Stimulated activated CD8-positive, alpha-beta memory T cell treated with anti-CD3 and anti-CD28 coated beads, Interleukin-2, amount 100 ng/mL, for 48 hours (primary cell): Measurements from ENCODE around the gene FERMT3.
"Not testable (repeated sequence)": the region's sequence is repeated elsewhere in the genome, so short reads cannot be mapped to it uniquely, and the experiment has no call there.

Experiments used
- DNase-seq, 2 donors: peaks; one replicate each; pipeline ENCODE4 v3.0.0-alpha.2; 2020; ENCODE audit warnings: low read depth in 2 of 2

Gene FERMT3

DNA sequence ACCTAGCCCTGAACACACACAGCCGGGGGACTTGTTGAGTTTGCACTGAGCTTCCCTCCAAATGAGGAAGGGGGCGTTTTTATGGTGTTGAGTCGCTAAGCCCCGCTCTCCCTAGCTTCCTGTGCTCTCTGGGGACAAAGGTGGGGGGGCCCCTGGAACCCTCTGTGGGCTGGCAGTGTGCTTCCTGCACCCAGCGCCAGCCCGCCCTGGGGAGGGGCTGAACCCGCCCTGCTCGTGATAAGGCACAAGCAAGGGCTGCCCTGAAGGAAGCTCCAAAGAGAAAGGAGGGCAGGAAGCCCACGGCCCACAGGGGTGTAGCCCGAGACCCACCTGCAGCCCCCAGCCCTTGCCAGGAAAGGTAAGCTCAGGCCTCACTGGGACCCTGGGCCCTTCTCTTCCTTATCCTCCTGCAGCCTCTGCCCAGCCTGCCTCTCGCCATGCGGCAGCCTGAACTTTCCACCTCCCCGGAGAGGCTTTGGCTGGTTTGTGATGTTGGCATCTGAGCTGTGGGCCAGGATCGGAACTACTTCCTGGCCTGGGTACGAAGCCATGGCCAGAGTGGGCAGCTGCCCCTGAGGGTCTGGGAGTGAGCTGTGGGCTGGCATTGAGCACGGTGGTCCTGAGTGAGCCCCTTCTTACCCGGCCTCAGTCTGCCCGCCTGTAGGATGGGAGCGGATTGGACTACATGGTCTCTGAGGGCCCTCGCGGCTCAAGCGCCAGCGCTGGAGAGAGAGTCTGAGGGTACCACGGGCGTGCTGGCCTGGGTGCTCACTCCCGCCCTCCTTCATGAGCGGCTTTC, at the start of gene FERMT3:
Gene FERMT3 (plus strand): TSS at position 265 of the 799 bp plus-strand sequence. CDS start 644 bp downstream, outside the sequence.
- peak; percentile 67 to 71 for DNase-seq

DNA sequence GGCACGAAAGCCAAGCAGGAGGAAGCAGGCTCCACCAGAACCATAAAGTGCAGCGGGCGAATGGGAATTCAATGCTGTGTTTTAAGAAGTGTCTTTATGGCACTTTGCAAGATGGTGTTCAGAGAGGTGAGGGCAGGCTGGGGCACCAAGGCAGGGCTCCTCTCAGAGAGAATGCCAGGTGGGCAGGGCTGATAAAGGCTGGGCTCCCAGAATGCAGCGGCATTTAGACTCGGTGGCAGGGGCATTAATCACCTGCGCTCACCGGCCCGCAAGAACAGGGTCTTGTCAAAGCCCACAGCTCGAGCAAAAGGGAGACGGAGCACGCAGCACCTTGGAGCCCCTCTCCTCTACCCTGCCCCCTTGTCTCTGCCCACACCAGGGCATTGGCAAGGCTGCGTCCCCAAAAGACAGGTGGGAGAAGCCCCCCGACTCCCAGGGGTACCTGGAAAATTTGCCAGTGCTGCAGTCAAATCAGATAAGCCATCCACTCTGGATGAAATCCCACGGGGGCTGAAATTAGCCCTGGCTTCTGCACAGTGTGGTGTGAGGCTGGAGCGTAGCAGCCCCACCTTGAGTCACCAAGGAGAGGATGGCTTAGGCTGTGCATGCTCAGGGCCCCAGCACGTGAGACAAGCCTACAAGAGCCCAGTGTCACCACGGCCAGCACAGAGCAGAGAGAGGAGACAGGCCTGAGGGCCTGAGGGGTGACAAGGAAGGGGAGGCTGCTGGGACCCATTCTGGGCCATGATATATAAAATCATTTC, 48.7 kb upstream of the FERMT3 start:
- no peak for DNase-seq

DNA sequence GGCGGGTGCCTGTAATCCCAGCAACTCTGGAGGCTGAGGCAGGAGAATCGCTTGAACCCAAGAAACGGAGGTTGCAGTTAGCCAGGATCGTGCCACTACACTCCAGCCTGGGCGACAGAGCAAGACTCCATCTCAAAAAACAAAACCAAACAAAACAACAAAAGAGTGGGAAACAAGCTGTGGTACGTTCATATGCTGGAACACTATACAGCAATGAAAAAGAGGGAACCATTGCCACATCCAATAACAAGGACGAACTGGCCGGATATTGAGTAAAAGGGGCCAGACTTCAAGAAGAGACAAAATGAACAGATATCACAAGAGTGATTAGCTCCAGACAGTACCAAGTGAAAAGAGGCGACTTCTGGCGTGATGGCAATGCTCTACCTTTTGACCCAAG, 45.5 kb upstream of the FERMT3 start:
- no peak for DNase-seq

DNA sequence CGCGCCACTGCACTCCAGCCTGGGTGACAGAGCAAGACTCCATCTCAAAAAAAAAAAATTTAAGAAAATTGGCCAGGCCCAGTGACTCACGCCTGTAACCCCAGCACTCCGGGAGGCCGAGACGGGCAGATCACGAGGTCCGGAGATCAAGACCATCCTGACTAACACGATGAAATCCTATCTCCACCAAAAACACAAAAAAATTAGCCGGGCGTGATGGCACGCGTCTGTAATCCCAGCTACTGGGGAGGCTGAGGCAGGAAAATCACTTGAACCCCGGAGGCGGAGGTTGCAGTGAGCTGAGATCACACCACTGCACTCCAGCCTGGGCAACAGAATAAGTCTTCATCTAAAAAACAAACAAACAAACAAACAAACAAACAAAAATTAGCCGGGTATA, 43.8 kb upstream of the FERMT3 start:
- not testable (repeated sequence) for DNase-seq

DNA sequence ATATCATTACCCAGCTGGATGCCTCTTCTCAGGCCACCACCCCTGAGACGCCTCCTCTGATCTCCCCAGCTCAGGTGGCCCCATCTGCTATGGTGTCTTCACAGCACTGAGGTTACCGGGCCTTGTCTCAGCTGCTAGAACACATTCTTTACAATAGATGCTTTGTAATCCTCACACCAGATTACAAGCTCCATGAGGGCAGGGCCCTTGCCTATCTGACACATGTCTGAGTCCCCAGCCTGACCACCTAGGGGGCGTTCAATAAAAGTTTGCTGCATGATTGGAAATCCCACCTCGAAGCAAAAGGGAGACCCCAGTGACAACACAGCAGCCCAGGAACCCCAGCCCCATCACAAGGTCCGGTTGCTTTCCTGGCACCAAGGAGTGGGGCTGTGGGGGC, 42.6 kb upstream of the FERMT3 start:
- no peak for DNase-seq

DNA sequence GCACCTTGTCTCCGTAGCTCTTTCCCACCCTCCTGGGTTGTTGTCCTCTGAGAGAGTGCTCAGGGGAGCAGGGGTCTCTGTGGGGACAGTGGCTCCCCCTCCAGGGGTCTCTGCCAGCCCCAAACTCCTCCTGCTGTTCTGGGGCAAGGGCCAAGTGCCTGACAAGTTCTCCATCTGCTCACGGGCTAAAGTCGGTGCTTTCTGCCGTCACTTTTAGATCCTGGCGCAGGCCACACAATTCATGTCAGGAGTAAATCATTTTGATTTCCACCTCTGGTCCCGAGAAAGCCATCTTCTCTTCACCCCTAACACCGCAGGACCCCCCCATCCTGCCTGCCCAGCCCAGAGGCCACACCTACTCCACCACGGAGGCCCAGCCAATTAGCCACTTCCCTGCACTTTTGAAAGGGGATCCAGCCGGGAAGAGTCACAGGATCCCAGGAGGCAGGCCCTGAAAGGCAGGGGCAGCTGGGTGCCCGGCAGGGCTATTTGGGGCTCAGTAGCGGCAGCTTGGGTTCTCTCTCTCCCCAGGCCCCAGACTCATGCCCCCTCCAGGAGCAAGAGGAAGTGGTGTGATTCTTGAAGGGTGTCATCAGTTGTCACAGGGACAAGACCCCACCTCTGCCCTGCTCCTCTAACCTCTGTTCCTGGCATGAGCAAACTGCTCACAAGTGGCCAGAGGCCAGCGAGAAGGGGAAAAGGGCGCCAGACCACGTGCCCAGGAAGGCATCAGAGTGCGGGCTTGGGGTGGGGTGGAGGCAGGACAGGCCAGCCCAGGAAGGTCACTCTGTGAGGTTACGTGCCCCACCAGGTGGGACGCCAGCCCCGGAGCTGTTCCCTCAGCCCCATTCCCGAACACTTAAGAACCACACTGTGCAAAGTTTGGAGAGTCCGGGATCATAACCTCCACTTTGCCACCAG, 41.9 kb upstream of the FERMT3 start:
- no peak for DNase-seq

DNA sequence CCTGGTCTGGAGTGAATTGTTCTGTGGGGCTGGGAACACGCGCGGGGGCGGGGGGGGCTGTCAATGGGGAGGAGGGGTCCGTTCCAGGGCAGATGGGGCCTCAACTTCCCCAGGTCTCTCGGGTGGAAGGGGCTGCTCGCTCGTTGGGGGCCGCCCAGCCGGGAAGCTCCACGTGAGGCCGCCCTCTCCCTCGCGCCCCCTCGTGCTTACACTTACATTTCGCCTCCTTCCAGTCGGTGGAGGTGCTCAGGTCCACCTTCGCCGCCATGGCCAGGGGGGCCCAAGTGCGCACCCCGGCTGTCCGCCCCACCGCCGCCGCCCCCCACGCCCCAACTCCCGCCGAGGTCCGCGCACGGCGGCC, 41.1 kb upstream of the FERMT3 start:
- no peak for DNase-seq

DNA sequence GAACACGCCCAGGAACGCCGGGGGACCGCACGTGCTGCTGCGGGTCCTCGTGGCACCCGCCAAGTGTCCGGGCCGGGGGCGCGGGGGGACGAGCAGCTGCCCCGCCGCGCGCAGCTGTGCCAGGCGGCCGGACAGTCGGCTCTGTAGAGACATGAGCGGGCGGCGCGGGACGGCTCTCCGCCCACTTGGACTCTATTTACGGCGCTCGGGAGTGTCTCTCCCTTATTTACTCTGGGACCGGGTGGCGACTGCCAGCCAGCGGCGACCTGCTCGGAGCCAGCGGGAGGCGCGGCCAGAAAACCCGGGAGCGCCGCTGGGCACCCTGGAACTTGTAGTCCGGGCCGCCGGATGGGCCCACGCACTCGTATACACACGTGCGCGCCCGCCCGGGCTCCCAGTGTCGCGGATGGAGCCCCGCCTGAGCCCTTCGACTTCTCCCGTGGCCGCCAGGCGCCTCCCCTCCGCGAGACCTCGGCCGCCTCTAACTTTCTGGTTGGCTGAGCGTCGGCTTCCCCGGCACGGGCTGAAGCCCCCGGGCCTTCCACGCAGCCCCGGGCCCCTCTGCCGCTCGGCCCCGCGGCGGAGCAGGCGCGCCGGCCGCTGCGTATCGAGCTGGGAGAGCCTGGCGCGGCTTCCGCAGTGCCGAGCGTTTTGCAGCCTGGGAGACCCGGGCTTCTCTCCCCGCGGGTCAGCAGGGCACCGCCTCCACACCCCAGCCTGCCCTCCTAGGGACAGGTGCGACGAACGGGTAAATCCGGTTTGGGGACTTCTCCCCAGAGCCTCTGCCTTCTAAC, 40.5 kb upstream of the FERMT3 start, which contains the start of gene MACROD1:
Gene MACROD1 (minus strand): TSS at position 272 of the 794 bp plus-strand sequence. CDS start 119 bp downstream, at position 153.
- DNase-seq: peak; percentile 81 to 85

DNA sequence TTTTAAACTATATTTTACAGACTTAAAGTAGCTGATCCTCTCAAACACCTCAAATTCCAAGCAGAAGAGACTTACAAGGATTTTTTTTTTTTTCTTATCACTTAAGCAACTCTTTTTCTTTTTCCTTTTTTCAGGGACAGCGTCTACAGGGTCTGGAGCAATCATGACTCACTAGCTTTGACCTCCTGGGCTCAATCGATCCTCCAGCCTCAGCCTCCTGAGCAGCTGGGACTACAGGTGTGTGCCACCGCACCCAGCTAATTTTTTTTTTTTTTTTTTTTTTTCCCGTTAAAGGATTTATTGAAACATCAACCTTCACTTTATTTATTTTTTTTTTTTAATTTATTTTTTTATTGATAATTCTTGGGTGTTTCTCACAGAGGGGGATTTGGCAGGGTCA, 36.1 kb upstream of the FERMT3 start:
- DNase-seq: no peak

DNA sequence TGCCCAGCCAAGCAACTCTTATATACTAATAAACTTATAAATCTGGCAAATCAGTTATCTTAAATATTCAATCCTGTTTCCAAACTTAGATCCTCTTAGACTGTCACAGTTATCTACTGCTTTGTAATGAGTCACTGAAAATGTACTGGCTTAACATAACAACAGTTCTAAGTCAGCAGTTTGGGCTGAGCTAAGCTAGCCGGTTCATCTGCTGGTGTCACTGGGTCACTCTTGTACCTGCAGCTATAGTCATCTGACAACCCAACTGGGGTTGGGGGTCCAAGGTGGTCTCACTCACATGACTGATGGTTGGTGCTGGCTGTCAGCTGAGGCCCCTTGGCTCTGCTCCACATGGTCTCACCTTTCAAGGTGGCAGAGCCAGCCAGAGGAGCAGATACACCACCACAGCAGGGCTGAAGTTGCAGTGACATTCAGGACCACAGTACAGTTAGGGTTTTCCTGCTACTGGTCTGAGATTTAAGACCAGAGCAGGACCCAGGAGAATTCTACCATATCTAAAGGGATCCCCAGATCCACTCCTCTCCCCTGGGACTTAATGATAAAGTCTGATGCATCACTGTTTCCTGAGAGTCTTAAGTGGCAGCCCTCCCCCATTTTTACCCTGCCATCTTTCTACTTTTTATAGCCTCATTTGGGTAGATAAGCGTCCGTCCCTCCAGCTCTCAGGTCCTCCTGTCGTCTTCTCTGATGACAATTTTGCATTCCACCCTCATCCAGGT, 32.7 kb upstream of the FERMT3 start:
- no peak for DNase-seq

DNA sequence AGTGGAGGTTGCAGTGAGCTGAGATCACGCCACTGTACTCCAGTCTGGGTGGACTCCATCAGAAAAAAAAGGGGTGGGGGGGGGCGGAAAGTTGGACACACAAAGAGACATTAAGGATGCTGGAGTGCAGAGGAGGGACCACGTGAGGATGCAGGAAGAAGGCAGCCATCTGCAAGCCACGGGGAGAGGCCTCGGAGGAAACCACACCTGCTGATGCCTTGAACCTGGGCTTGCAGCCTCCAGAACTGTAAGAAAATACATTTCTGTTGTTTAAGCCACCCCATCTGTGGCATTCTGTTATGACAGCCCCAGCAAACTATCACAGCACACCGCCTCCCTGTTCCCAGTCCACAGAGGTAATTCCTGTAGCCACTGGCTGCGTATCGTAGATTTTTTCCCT, 29.8 kb upstream of the FERMT3 start:
- DNase-seq: no peak

DNA sequence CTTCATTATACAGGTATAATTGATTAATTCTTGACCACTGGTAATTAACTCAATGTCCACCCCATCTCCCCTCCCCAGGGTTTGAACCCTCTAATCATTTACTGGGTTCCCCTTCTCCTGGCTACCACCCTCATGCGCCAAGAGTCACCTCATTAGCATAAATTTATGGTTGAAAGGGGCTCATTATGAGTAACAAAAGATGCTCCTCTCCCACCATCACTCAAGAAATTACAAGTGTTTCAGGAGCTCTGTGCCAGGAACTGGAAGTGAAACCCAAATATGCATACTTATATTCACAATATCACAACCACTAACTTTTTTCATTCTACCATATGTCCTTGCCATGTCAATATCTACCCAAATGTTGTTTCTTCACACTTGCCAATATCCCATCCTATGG, 28.3 kb upstream of the FERMT3 start:
- no peak for DNase-seq

DNA sequence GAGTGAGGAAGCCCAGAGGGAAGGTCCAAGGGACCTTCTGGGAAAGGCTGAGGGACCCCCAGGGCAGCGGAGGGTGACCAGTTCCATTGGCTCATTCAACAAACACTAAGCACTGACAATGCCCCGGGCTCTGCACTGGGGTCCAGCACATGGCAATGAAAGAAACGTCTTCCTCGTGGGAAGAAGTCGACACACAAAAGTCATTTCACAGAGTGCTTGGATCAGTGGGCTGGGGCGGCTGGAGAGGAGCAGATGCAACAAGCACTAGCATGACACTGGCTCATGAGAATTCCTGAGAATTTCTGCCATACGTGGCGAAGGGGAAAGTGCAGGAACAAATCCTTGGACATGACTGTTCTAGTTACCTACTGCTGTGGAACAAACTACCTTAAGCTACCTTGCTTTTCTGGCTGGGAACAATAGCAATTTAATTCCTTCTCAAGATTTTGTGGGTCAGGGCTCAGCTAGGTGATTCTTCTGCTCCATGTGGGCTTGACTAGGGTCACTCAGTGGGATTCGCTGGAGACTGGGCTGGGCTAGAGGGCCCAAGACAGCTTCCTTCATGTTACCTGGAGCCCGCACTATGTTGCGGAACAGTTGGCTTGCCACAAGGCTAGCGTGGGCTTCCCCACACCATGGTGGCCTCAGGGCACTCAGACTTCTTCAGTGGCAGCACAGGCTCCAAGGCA, 27.4 kb upstream of the FERMT3 start:
- DNase-seq: no peak

DNA sequence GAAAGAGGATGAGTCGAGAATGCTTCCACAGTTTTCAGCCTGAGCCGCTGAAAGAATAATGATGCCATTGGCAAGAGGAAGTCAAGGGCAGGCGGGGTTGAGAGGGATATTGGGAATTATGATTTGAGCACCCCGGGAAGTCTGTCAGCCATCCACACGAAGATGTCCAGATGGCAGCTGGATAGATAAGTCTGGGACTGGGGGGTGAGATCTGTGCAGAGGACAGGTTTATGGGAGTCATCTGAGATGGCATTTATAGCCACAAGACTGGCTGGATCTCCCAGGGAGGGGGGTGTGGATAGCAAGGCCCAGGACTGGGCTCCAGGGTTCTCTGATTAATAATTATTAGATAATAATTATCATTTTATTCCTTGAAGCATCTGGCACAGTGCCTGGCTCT, 25.6 kb upstream of the FERMT3 start:
- DNase-seq: no peak

DNA sequence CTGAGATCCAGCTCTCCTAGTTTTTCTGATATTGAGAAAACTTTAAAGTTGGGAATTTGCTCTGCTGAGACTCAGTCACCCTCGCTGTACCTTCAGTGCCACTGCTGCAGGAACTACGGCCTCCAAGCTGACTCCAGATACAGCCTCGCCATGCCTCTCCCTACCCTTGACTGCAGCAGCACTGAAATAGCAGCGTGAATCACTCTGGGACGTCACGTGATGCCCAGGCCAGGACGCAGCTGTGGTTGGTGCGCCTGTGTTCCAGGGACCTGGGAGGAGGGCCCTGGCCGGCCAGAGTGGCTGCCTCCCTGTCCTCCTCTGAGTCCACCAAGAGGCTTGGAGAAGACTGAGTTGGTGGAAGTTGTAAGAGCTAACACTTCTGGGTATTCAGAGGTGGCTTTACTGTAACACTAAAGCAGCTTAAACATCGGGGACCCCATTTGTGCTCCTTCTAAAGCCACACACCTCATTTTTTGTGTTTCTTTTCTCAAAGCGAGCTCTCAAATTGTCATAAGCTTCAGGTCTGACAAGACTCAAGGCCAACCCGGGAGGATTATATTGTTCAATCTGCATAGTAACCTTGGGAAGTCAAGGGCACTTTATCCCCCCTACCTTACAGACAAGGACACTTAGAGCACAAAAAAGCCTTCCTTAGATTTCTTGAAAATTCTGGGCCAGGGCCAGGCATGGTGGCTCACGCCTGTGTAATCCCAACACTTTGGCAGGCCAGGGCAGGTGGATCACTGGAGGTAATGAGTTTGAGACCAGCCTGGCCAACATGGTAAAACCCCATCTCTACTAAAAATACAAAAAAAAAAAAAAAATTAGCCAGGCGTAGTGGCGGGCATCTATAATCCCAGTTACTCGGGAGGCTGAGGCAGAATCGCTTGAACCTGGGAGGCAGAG, 24.8 kb upstream of the FERMT3 start:
- DNase-seq: no peak

DNA sequence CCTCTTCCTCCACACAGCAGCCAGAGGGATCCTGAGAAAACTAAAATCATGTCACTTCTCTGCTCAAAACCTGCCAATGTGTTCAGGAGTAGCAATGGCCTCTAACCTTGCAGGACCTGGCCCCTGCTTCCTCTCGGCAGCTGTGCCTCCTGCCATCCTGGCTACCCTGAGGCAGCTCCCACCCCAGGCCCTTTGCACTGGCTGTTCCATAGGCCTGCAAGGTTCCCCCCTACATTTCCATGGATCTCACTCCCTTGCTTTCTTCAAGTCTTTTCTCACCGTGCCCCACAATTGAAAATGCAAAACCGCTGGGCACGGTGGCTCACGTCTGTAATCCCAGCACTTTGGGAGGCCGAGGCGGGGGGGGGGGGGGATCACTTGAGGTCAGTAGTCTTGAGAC, 22.6 kb upstream of the FERMT3 start:
- no peak for DNase-seq

DNA sequence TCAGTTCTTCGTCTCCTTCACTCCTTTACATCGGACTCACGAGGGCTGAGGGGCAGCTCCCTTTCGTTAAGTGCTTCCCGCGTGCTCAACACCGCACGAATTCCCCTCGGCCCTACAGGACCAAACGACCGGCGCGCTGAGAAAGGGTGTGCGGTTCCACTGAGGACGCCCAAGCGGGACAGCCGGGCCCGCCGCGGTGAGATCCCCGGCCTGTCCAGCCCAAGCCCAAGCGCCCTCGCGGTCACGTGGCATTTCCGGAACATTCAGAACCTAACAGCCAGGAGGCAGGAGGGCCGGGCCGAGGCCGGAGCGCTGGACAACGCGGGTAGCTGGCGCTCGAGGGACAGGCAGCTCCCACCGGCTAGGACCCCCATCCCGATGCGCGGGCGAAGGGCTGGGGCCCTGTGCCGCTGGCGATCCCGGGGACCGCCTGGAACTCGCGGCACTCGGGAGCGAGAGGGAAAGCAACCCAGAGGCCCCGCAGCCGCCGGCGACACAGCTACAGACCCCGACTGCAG, 21.3 kb upstream of the FERMT3 start:
- DNase-seq: peak in 1 of 2 donors; percentile 36

DNA sequence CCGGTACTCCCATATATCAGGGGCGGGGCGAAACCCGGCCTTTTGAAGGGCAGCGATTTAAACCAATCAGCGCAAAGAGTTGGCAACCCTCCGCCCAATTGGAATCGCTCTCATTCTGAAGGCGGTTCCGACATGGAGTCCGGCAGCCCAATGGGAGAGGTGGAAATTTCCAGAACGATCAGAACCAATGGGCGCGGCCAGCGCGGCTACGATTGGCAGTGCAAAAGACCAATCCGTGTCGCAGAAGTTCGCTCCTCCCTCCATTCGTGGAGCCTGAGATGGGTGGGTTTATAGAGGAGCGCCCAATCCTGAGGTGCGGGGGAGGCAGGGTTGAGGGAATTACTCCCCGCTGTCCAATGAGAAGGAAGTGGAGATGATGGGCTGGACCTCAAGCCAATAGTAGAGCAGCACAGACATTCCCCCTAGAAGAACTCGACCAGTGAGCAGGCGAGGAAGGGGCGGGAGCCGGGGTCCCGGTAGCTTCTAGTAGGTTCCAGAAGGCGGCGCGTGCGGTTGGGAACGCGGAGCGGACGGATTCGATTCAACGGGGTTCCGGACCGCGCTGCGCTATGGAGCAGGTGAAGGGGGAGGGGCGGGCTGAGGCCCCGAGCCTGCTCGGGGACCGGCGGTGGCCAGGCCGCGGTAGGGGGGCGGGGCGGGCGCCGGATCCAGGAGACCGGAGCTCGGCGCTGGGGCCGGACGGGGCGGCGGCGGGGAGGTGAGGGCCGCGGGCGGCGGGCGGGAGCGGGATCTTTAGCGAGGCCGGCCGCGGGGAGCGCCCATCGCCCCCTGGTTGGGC, 20.6 kb upstream of the FERMT3 start, which contains the start of gene STIP1:
Gene STIP1 (plus strand): TSS at position 479 of the 799 bp plus-strand sequence. CDS start 91 bp downstream, at position 570.
- peak; percentile 97 for DNase-seq
